ENCODE data around the gene FKBP1C.

DNA sequence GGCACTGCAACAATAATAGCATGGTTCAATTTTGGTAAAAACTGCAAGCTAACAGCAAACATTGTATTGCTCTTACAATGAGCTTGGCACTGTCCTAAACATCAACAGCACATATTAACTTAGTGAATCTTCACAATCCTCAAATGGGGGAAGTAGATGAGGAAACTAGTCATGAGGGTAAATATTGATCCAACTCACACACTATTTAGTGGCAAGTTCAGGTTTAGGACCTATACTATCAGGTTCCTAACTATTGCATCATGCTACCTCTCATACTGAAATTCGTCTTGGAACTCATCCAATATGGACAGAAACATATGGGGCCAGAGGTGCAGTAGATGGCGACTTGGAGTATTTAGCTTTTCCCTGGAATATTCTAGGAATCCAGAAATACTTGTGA, 34.2 kb downstream of the FKBP1C start:
- TF ChIP-seq GATA2 (IDR thresholded peaks at IDR 0.05; ENCODE audit: low read depth, low read length): no peak
- no peak for TF ChIP-seq GATA3 (IDR thresholded peaks at IDR 0.05; ENCODE audit: low read depth, low read length)

Measured in SH-SY5Y (cell line).